ENCODE measurements around the gene SNRPB2. TPM values are rescaled to one million over a fixed set of nuclear protein-coding genes. Genes with fewer than 3 reads are reported as not detected.

SNRPB2 gene
- total RNA-seq, 1 donor from 2014 or later = 47.7 TPM

DNA sequence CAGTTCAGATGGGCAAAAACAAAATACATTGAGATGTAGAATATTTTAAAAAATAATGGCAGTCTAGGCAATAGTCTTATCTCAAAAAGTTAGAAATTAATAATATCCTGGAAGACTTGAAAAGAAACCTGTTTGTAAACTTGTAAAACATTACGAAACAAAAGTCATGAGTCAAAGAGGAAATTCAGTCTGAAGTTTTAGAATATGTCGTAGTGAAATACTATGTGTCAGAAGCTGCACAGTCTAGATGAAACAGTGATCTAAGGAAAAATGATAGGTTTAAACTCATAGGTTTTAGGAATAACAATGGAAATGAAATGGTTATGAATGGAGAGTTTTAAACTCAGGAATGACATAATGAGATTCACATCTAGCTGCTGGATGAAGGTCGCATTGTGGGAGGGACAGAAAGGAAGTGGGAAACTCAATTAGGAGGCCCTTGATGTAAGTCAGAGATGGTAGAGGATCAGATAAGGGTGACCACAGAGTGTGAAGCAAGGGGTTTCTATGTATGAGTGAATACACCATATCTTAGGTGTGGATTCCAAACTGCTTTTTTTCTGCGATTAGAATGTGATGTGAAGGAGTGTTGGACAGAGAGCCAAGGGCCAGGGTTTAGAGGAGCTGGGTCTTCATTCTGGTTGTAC, 2.8 kb downstream of the SNRPB2 start:
- TF ChIP-seq, protein P1, sequence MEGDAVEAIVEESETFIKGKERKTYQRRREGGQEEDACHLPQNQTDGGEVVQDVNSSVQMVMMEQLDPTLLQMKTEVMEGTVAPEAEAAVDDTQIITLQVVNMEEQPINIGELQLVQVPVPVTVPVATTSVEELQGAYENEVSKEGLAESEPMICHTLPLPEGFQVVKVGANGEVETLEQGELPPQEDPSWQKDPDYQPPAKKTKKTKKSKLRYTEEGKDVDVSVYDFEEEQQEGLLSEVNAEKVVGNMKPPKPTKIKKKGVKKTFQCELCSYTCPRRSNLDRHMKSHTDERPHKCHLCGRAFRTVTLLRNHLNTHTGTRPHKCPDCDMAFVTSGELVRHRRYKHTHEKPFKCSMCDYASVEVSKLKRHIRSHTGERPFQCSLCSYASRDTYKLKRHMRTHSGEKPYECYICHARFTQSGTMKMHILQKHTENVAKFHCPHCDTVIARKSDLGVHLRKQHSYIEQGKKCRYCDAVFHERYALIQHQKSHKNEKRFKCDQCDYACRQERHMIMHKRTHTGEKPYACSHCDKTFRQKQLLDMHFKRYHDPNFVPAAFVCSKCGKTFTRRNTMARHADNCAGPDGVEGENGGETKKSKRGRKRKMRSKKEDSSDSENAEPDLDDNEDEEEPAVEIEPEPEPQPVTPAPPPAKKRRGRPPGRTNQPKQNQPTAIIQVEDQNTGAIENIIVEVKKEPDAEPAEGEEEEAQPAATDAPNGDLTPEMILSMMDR (IDR thresholded peaks at IDR 0.05; ENCODE audit: insufficient read depth, low read length, poor library complexity, severe bottlenecking) = no peak
- no peak overlapping the region for H3K4me3 ChIP-seq (ENCODE audit: low read depth, low read length)
- H3K36me3 ChIP-seq (ENCODE audit: control insufficient read depth, insufficient read depth, low read length) = peaks cover 3% of the 10 kb centered on the region
- no peak for DNase-seq (ENCODE audit: low read depth)
- no peaks in the 10 kb centered on the region for H3K27me3 ChIP-seq (ENCODE audit: control insufficient read depth, insufficient read depth, low read length)

DNA sequence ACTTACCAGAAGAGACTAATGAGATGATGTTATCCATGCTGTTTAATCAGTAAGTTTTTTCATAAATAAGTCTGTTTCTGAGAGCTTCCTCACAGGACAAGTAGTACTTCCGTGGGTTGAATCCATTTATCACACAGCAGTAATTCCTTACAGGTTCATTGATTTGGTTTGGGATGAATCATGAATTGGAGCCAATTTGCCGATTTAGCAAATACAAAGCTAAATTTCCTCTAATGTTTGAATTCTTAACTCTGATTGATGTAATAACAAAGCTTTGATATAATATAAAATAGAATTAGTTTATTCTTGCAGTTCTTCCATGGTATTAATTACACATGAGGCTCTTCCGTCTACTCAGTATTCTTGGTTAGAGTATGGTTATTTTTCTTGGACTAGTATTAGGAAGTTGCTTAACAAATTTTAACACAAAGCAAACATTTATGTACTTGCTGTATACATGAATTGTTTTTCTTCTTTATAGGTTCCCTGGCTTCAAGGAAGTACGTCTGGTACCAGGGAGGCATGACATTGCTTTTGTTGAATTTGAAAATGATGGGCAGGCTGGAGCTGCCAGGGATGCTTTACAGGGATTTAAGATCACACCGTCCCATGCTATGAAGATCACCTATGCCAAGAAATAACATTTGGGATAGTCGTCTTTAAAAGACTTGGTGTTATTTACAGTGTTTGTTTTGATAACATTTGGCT, 10.7 kb downstream of the SNRPB2 start:
- no peaks in the 10 kb centered on the region for H3K36me3 ChIP-seq (ENCODE audit: control insufficient read depth, insufficient read depth, low read length)
- no peak for DNase-seq (ENCODE audit: low read depth)
- no peak overlapping the region for H3K4me3 ChIP-seq (ENCODE audit: low read depth, low read length)
- H3K27me3 ChIP-seq (ENCODE audit: control insufficient read depth, insufficient read depth, low read length) = no peaks in the 10 kb centered on the region
- TF ChIP-seq, protein P1 (IDR thresholded peaks at IDR 0.05; ENCODE audit: insufficient read depth, low read length, poor library complexity, severe bottlenecking) = no peak

DNA sequence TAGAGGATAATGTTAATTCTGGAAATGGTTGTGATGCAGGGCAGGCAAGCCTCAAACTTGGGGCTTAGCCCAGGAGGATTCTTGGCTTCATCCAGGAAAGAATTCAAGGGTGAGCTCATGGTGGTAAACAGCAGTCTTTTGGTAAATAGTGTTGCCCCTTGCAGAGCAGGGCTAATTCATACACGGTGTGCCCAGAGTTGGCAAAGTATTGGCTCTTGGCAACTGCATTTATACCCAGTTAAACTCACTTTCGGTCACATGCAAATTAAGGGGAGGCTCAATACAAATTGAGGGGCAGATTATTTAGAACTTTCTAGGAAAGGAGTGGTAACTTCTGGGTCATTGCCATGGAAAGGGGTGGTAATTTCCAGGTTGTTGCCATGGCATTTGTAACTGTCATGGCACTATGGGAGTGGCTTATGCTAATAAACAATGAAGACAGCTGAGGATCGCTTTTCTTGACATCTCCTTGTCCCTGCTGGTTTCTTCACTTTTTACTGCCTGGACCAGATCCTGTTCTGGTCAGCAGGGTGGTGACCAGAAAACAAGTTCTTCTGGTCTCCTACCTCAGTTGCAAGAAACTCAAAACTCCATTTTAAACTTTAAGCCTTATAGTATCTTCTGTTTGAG, 14.5 kb downstream of the SNRPB2 start:
- no peaks in the 10 kb centered on the region for H3K36me3 ChIP-seq (ENCODE audit: control insufficient read depth, insufficient read depth, low read length)
- no peak for DNase-seq (ENCODE audit: low read depth)
- no peak overlapping the region for H3K4me3 ChIP-seq (ENCODE audit: low read depth, low read length)
- TF ChIP-seq, protein P1 (IDR thresholded peaks at IDR 0.05; ENCODE audit: insufficient read depth, low read length, poor library complexity, severe bottlenecking) = no peak
- H3K27me3 ChIP-seq (ENCODE audit: control insufficient read depth, insufficient read depth, low read length) = no peaks in the 10 kb centered on the region

DNA sequence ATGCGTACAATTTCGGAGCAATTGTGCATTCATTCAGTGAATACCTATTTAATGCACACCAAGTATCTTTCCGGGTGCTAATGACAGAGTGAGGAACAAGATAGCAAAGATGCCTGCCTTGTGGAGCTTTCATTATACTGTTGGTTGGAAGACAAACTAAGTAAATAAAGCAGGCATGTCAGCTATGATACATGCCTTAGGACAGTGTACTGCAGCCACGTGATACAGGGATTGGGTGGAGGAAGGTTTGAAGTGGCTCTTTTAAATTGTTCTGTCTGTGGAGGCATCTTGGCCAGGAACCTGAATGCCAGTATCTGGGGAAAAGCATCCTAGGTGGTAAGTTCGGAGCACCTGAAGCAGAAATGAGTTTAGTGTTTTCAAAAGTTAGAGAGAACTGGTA, 15.4 kb downstream of the SNRPB2 start:
- Histone ChIP-seq H3K27me3 (ENCODE audit: control insufficient read depth, insufficient read depth, low read length) (no peaks in the 10 kb centered on the region), H3K36me3 (ENCODE audit: control insufficient read depth, insufficient read depth, low read length) (no peaks in the 10 kb centered on the region), H3K4me3 (ENCODE audit: low read depth, low read length) (no peak overlapping the region)
- TF ChIP-seq, protein P1 (IDR thresholded peaks at IDR 0.05; ENCODE audit: insufficient read depth, low read length, poor library complexity, severe bottlenecking) = no peak
- DNase-seq (ENCODE audit: low read depth) = no peak

DNA sequence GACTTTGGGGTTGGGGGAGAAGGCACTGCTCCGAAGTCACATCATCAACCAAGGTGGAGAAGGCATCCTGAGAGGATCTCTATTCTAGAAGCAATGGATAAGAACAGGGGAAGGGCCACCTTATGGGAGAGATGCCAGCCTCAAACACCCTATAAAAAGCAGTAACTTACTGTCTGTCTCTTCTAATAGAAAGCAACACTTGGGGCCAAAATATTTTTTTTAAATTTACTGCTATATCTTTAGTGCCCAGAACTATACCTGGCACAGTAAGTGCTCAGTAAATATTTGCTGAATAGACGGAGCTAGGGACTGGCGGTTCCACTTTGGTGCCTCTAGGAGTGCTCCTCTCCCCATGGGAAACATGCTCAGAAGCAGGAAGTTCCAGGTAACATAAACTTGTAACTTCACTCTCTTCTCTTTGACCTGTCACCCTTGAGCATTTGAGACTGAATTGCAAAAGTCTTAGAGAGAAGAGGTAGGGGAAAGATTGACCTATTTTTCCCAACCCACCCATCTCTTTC, 17.5 kb downstream of the SNRPB2 start:
- no peaks in the 10 kb centered on the region for H3K36me3 ChIP-seq (ENCODE audit: control insufficient read depth, insufficient read depth, low read length)
- TF ChIP-seq, protein P1 (IDR thresholded peaks at IDR 0.05; ENCODE audit: insufficient read depth, low read length, poor library complexity, severe bottlenecking) = no peak
- H3K27me3 ChIP-seq (ENCODE audit: control insufficient read depth, insufficient read depth, low read length) = no peaks in the 10 kb centered on the region
- H3K4me3 ChIP-seq (ENCODE audit: low read depth, low read length) = no peak overlapping the region
- no peak for DNase-seq (ENCODE audit: low read depth)
